Keratinocyte (primary cell): ENCODE data around the gene TAOK3. TPM values are rescaled to one million over a fixed set of nuclear protein-coding genes. Genes with fewer than 3 reads are reported as not detected.

ENCODE experiments used
- DNase-seq: peaks from one replicate; pipeline ENCODE4 v3.0.0-alpha.2; 2011; ENCODE audit warnings: low read depth, missing footprints, low spot score
- FAIRE-seq: peaks from 2 replicates; lab custom pipeline; 2011; peaks lifted over from hg19 to GRCh38; lab: Jason Lieb, UNC
- H2AFZ ChIP-seq: 2 replicates; pipeline ENCODE4 v1.6.0; 2012; ENCODE audit warnings: low read length, control low read depth, inconsistent platforms; ENCODE audit not compliant: control insufficient read depth
- H3K27ac ChIP-seq: 2 replicates; pipeline ENCODE4 v1.5.1; 2011; ENCODE audit warnings: low read length; ENCODE audit not compliant: control insufficient read depth, insufficient read depth
- H3K27me3 ChIP-seq: 3 replicates; pipeline ENCODE4 v1.6.0; 2011; ENCODE audit warnings: low read length; ENCODE audit not compliant: control insufficient read depth, insufficient read depth; ENCODE audit errors: extremely low read depth
- H3K36me3 ChIP-seq, 2 experiments: 2 replicates in 1 of 2; 3 replicates in 1 of 2; pipeline ENCODE4 v1.5.1; 2011; ENCODE audit warnings: low read length in 2 of 2, mild to moderate bottlenecking in 1 of 2; ENCODE audit not compliant: control insufficient read depth in 2 of 2, insufficient read depth in 2 of 2; ENCODE audit errors: extremely low read depth in 1 of 2
- H3K4me1 ChIP-seq: 3 replicates; pipeline ENCODE4 v1.5.1; 2011; ENCODE audit warnings: low read length; ENCODE audit not compliant: control insufficient read depth, insufficient read depth; ENCODE audit errors: extremely low read depth
- H3K4me2 ChIP-seq: 3 replicates; pipeline ENCODE4 v1.6.0; 2011; ENCODE audit warnings: low read depth, low read length; ENCODE audit not compliant: control insufficient read depth, insufficient read depth; ENCODE audit errors: extremely low read depth
- H3K4me3 ChIP-seq, 3 experiments: fragments of 200-600 bp in 1 of 3; sonication (generic) in 1 of 3; 2 replicates in 2 of 3; 3 replicates in 1 of 3; pipeline ENCODE4 v1.5.1; 2011 to 2016; ENCODE audit warnings: low read length in 3 of 3, mild to moderate bottlenecking in 3 of 3, control low read depth in 2 of 3, inconsistent platforms in 1 of 3, low read depth in 1 of 3, mixed read lengths in 1 of 3, mixed run types in 1 of 3, moderate library complexity in 1 of 3; ENCODE audit not compliant: control insufficient read depth in 2 of 3, insufficient read depth in 2 of 3; ENCODE audit errors: extremely low read depth in 1 of 3
- H3K79me2 ChIP-seq: 2 replicates; pipeline ENCODE4 v1.6.0; 2012; ENCODE audit warnings: low read length; ENCODE audit not compliant: control insufficient read depth, insufficient read depth
- H3K9ac ChIP-seq: 3 replicates; pipeline ENCODE4 v1.6.0; 2011; ENCODE audit warnings: low read length; ENCODE audit not compliant: control insufficient read depth, insufficient read depth; ENCODE audit errors: extremely low read depth
- H3K9me1 ChIP-seq: 3 replicates; pipeline ENCODE4 v1.6.0; 2011; ENCODE audit warnings: low read length; ENCODE audit not compliant: control insufficient read depth, insufficient read depth; ENCODE audit errors: extremely low read depth
- H3K9me3 ChIP-seq: 2 replicates; pipeline ENCODE4 v1.5.1; 2012; ENCODE audit warnings: low read depth, low read length; ENCODE audit not compliant: control insufficient read depth
- H4K20me1 ChIP-seq: 3 replicates; pipeline ENCODE4 v1.6.0; 2011; ENCODE audit warnings: low read length; ENCODE audit not compliant: control insufficient read depth, insufficient read depth; ENCODE audit errors: extremely low read depth
- CTCF ChIP-seq, 3 experiments: IDR thresholded peaks in 1 of 3; conservative IDR thresholded peaks in 1 of 3; optimal IDR thresholded peaks in 1 of 3; 2 replicates in 2 of 3; 3 replicates in 1 of 3; pipeline versions ENCODE3 to v1.5.1; 2011; ENCODE audit warnings: low read length in 3 of 3, mild to moderate bottlenecking in 3 of 3, moderate library complexity in 2 of 3, control low read depth in 1 of 3, inconsistent platforms in 1 of 3; ENCODE audit not compliant: insufficient read depth in 2 of 3; ENCODE audit errors: extremely low read depth in 1 of 3
- EZH2 ChIP-seq: IDR thresholded peaks from one replicate; pipeline ENCODE4 v1.6.1; 2012; ENCODE audit warnings: inconsistent platforms, mild to moderate bottlenecking, low read length, moderate library complexity
- dilution Hi-C: fragments of 300-500 bp; cut with MboI; formaldehyde crosslinking; loops from one replicate; pipeline ENCODE4 v1.7.0; 2020; ENCODE audit warnings: low sequenced_read_pairs; ENCODE audit not compliant: extremely low pct_ligation_motif_present
- polyA plus RNA-seq, 5 experiments: library from polyadenylated mRNA; depleted of rRNA in 3 of 5; stranded (reverse) in 3 of 5; stranded (forward) in 1 of 5; unstranded in 1 of 5; fragments of >200 nt; gene quantifications; 1 replicate in 1 of 5; 2 replicates in 3 of 5; 3 replicates in 1 of 5; pipeline versions ENCODE4 v1.2.1 to v1.2.3, GENCODE V29; 2011 to 2012; ENCODE audit warnings: missing spikeins in 2 of 5, low read depth in 1 of 5, low replicate concordance in 1 of 5

The TAOK3 gene
- polyA plus RNA-seq, 1 donor (not counting 4 experiments of a cell fraction or from before 2014, with no cell fraction given), result 35.0 TPM

GRCh38 chr12:118127867-118128266 lies 244.8 kb downstream of the TAOK3 start:
- TF ChIP-seq EZH2, result no peak
- TF ChIP-seq CTCF (optimal IDR thresholded peaks at IDR 0.05 in 1 of 3, IDR thresholded peaks at IDR 0.05 in 1 of 3, conservative IDR thresholded peaks at IDR 0.05 in 1 of 3; ENCODE audit: extremely low read depth in 1 of 3, insufficient read depth in 2 of 3, low read length in 3 of 3), result no peak
- FAIRE-seq, result no peak

GRCh38 chr12:118126119-118126757 lies 246.5 kb downstream of the TAOK3 start:
- TF ChIP-seq CTCF (optimal IDR thresholded peaks at IDR 0.05 in 1 of 3, IDR thresholded peaks at IDR 0.05 in 1 of 3, conservative IDR thresholded peaks at IDR 0.05 in 1 of 3; ENCODE audit: extremely low read depth in 1 of 3, insufficient read depth in 2 of 3, low read length in 3 of 3) (no peak), EZH2 (no peak)
- Histone ChIP-seq H3K9ac (no peak overlapping the region), H3K27ac (no peak overlapping the region), H3K36me3 (no peaks in the 10 kb centered on the region), H4K20me1 (no peaks in the 10 kb centered on the region), H2AFZ (no peak overlapping the region), H3K27me3 (no peaks in the 10 kb centered on the region), H3K79me2 (no peaks in the 10 kb centered on the region), H3K9me1 (no peaks in the 10 kb centered on the region), H3K4me3 (no peak overlapping the region), H3K4me1 (no peaks in the 10 kb centered on the region), H3K9me3 (no peaks in the 10 kb centered on the region), H3K4me2 (no peak overlapping the region)
- no peak for FAIRE-seq
- dilution Hi-C loops, result no loop called here
- no peak for DNase-seq

More at GRCh38 chr12:118127867-118128266, 244.8 kb downstream of the TAOK3 start:
- no peaks in the 10 kb centered on the region for H3K79me2 ChIP-seq
- H3K27me3 ChIP-seq, result no peaks in the 10 kb centered on the region
- no peaks in the 10 kb centered on the region for H3K9me1 ChIP-seq
- H3K9me3 ChIP-seq, result no peaks in the 10 kb centered on the region
- no peaks in the 10 kb centered on the region for H4K20me1 ChIP-seq
- no peaks in the 10 kb centered on the region for H3K36me3 ChIP-seq
- no peak overlapping the region for H2AFZ ChIP-seq
- H3K27ac ChIP-seq, result no peak overlapping the region
- no peak for DNase-seq
- dilution Hi-C loops, result no loop called here
- H3K4me1 ChIP-seq, result no peaks in the 10 kb centered on the region
- no peak overlapping the region for H3K4me2 ChIP-seq
- no peak overlapping the region for H3K9ac ChIP-seq
- H3K4me3 ChIP-seq, result no peak overlapping the region
